Esophagus muscularis mucosa (tissue), 4 donors: ENCODE data around the gene AOC2.

ENCODE experiments used
- EP300 ChIP-seq: sonication (generic); formaldehyde crosslinking; IDR thresholded peaks from one replicate; pipeline ENCODE4 v1.6.1; 2017; ENCODE audit warnings: antibody characterized with exemption
- POLR2A ChIP-seq: fragments of 450-650 bp; IDR thresholded peaks from one replicate; pipeline ENCODE4 v1.6.1; 2017; ENCODE audit warnings: antibody characterized with exemption, moderate library complexity, mild to moderate bottlenecking, low read depth
- TF ChIP-seq, protein P1 (sequence below), 3 experiments: fragments of 200-600 bp in 2 of 3; fragments of 450-650 bp in 1 of 3; sonication (generic) in 2 of 3; IDR thresholded peaks; one replicate each; pipeline ENCODE4 v1.5.1; 2017 to 2019; ENCODE audit warnings: antibody characterized with exemption in 3 of 3, mild to moderate bottlenecking in 2 of 3, moderate library complexity in 1 of 3

DNA sequence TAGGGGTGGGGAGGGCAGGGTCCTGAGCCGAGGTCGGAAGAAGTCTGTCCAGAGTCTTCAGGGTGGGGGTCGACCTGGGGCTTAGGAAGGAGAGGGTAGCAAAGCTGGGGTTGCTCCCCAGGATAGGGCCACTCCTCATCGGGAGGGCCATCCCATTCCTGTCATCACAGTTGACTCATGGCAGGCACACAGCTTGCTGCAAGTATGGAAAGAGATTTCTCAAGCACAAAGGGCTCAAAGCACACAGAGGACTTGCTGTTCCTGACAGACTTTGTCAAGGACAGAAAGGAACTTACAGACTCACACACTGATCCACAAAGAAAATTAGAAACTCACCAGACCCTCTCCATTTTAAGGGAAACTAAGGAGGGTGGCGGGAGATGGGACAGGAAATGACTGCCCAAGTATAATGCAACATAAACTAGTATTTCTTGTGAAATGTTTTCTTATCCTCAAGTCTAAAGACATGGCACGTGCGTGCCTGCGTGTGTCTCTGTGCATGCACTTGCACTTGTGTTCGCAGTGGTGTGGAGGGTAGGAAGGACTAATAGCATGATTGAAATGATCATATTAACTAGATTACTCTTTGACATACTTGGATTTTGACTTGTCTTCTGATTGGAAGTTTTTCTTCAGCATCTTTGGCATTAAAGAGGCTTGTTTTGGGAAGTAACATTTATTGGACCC is 2.4 kb downstream of the AOC2 start:
- TF ChIP-seq, protein P1, sequence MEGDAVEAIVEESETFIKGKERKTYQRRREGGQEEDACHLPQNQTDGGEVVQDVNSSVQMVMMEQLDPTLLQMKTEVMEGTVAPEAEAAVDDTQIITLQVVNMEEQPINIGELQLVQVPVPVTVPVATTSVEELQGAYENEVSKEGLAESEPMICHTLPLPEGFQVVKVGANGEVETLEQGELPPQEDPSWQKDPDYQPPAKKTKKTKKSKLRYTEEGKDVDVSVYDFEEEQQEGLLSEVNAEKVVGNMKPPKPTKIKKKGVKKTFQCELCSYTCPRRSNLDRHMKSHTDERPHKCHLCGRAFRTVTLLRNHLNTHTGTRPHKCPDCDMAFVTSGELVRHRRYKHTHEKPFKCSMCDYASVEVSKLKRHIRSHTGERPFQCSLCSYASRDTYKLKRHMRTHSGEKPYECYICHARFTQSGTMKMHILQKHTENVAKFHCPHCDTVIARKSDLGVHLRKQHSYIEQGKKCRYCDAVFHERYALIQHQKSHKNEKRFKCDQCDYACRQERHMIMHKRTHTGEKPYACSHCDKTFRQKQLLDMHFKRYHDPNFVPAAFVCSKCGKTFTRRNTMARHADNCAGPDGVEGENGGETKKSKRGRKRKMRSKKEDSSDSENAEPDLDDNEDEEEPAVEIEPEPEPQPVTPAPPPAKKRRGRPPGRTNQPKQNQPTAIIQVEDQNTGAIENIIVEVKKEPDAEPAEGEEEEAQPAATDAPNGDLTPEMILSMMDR (IDR thresholded peaks at IDR 0.05): no peak
- TF ChIP-seq POLR2A: no peak
- TF ChIP-seq EP300: no peak
